ENCODE data around the gene OR2A2.

Gene OR2A2

GRCh38 chr7:144085978-144086377 is 23.4 kb upstream of the OR2A2 start, which contains the start of gene OR2A12:
OR2A12 (plus strand) TSS chr7:144086278; CDS start chr7:144095108, 8,830 bp downstream.
- TF ChIP-seq POLR2AphosphoS5 (IDR thresholded peaks at IDR 0.05; ENCODE audit: low read depth, low read length) (no peak), FOXP2 (optimal IDR thresholded peaks at IDR 0.05; ENCODE audit: borderline replicate concordance, extremely low read depth, extremely low read length, insufficient read depth) (no peak)

DNA sequence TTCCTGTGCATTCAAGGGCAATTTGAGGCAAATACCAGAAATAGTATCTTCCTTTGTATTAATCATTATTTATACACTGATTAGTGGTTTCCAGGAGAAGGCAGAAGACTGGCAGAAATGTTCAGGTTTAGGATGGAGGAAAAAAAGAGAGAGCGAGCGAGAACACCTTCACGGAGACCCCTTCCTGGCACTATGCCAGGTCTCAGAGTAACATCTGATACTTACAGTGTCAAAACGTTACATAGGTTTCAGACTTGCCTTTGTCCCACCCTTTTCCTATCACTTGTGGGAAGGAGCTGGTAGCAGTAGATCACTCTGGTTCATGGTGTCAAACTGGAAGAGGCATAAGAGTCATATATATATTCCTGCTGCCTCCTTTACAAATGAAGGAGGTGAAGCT is 22.7 kb upstream of the OR2A2 start:
- TF ChIP-seq SIN3A (IDR thresholded peaks at IDR 0.05; ENCODE audit: borderline replicate concordance, insufficient read depth, low read length) (no peak), POLR2AphosphoS5 (IDR thresholded peaks at IDR 0.05; ENCODE audit: low read depth, low read length) (no peak), REST (IDR thresholded peaks at IDR 0.05; ENCODE audit: insufficient read depth in 1 of 2, low read depth in 2 of 2, low read length in 2 of 2) (no peak), TAF1 (IDR thresholded peaks at IDR 0.05; ENCODE audit: borderline replicate concordance, insufficient read depth, low read length) (no peak), FOXP2 (optimal IDR thresholded peaks at IDR 0.05; ENCODE audit: borderline replicate concordance, extremely low read depth, extremely low read length, insufficient read depth) (no peak)

- TF ChIP-seq SIN3A (IDR thresholded peaks at IDR 0.05; ENCODE audit: borderline replicate concordance, insufficient read depth, low read length) (no peak), FOXP2 (optimal IDR thresholded peaks at IDR 0.05; ENCODE audit: borderline replicate concordance, extremely low read depth, extremely low read length, insufficient read depth) (no peak), REST (IDR thresholded peaks at IDR 0.05; ENCODE audit: insufficient read depth in 1 of 2, low read depth in 2 of 2, low read length in 2 of 2) (no peak), POLR2AphosphoS5 (IDR thresholded peaks at IDR 0.05; ENCODE audit: low read depth, low read length) (no peak), TAF1 (IDR thresholded peaks at IDR 0.05; ENCODE audit: borderline replicate concordance, insufficient read depth, low read length) (no peak)
Measured at GRCh38 chr7:144087230-144087629, 22.2 kb upstream of the OR2A2 start.

DNA sequence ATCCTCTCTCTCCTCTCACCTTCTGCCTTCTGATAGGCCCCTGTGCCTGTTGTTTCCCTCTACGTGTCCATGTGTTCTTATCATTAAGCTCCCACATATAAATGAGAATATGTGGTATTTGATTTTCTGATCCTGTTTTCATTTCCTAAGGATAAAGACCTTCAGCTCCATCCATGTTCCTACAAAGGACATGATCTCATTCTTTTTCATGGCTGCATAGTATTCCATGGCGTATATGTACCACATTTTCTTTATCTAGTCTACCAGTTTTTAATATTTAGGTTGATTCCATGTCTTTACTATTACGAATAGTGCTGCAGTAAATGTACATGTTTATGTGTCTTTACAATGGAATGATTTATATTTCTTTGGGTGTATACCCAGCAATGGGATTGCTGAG is 18.7 kb upstream of the OR2A2 start:
- TF ChIP-seq FOXP2 (optimal IDR thresholded peaks at IDR 0.05; ENCODE audit: borderline replicate concordance, extremely low read depth, extremely low read length, insufficient read depth): no peak
- TF ChIP-seq SIN3A (IDR thresholded peaks at IDR 0.05; ENCODE audit: borderline replicate concordance, insufficient read depth, low read length): no peak
- no peak for TF ChIP-seq POLR2AphosphoS5 (IDR thresholded peaks at IDR 0.05; ENCODE audit: low read depth, low read length)

GRCh38 chr7:144098776-144099175 is 10.6 kb upstream of the OR2A2 start:
- TF ChIP-seq FOXP2 (optimal IDR thresholded peaks at IDR 0.05; ENCODE audit: borderline replicate concordance, extremely low read depth, extremely low read length, insufficient read depth) (no peak), REST (IDR thresholded peaks at IDR 0.05; ENCODE audit: insufficient read depth in 1 of 2, low read depth in 2 of 2, low read length in 2 of 2) (no peak), POLR2AphosphoS5 (IDR thresholded peaks at IDR 0.05; ENCODE audit: low read depth, low read length) (no peak), SIN3A (IDR thresholded peaks at IDR 0.05; ENCODE audit: borderline replicate concordance, insufficient read depth, low read length) (no peak), TAF1 (IDR thresholded peaks at IDR 0.05; ENCODE audit: borderline replicate concordance, insufficient read depth, low read length) (no peak)

DNA sequence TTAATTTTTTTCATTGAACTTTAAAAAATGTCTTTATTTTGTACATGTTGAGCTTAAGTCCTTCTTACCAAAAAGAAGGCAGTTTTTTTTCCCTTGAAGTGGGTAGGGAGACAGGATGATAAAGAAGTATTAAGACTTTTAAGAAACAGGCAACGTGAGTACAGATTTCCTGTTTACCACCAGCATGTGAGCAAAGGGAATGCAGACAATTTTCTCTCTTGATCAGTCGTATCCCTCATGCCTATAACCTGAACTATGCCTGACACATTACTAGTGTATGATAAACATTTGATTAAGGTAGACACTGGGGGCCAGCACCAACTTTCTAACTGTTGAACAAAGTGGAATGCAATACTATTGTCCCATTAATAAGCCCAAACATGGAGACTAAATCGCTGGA is 8.8 kb upstream of the OR2A2 start:
- TF ChIP-seq FOXP2 (optimal IDR thresholded peaks at IDR 0.05; ENCODE audit: borderline replicate concordance, extremely low read depth, extremely low read length, insufficient read depth): no peak
- no peak for TF ChIP-seq SIN3A (IDR thresholded peaks at IDR 0.05; ENCODE audit: borderline replicate concordance, insufficient read depth, low read length)
- TF ChIP-seq POLR2AphosphoS5 (IDR thresholded peaks at IDR 0.05; ENCODE audit: low read depth, low read length): no peak
- no peak for TF ChIP-seq REST (IDR thresholded peaks at IDR 0.05; ENCODE audit: insufficient read depth in 1 of 2, low read depth in 2 of 2, low read length in 2 of 2)
- TF ChIP-seq TAF1 (IDR thresholded peaks at IDR 0.05; ENCODE audit: borderline replicate concordance, insufficient read depth, low read length): no peak
